ENCODE results near the gene DNM3. TPM values are rescaled to one million over a fixed set of nuclear protein-coding genes. Genes with fewer than 3 reads are reported as not detected.

Gene DNM3
- total and polyA plus RNA-seq, 2 donors (not counting 1 experiment from before 2014, with no cell fraction given) = 1.0 to 1.3 TPM

- peaks cover 0 to 4% (median 0%) of the 10 kb centered on the region in 3 donors for H3K9me3 ChIP-seq (ENCODE audit: control extremely low read depth in 1 of 3, control insufficient read depth in 2 of 3, insufficient read depth in 1 of 3, low read length in 2 of 3)
- CTCF ChIA-PET = no interaction called here
- no peak overlapping the region for H3K4me2 ChIP-seq (replicated peaks; ENCODE audit: low read depth, low read length, poor library complexity, severe bottlenecking)
- DNase-seq (no peak), ATAC-seq (ENCODE audit: low read depth) (no peak)
- 98% methylated on average over 13 of the region's 13 CpGs for WGBS (ENCODE audit: insufficient coverage)
- no peaks in the 10 kb centered on the region for H3K27me3 ChIP-seq (replicated peaks in 1 of 4; ENCODE audit: control extremely low read depth in 1 of 4, control insufficient read depth in 3 of 4, insufficient read depth in 4 of 4, low read length in 3 of 4)
- H2AFZ ChIP-seq (ENCODE audit: insufficient read depth, low read depth, low read length, poor library complexity, severe bottlenecking) = no peak overlapping the region
- no peaks in the 10 kb centered on the region for H3K4me1 ChIP-seq (ENCODE audit: control insufficient read depth in 2 of 2, insufficient read depth in 2 of 2, low read length in 2 of 2)
- peaks cover 4% of the 10 kb centered on the region for H3K4me1 Mint-ChIP-seq
- no peak for TF ChIP-seq EZH2 (IDR thresholded peaks at IDR 0.05; ENCODE audit: borderline replicate concordance, insufficient read depth, low read depth, low read length, poor library complexity, severe bottlenecking)
- TF ChIP-seq, protein P1, sequence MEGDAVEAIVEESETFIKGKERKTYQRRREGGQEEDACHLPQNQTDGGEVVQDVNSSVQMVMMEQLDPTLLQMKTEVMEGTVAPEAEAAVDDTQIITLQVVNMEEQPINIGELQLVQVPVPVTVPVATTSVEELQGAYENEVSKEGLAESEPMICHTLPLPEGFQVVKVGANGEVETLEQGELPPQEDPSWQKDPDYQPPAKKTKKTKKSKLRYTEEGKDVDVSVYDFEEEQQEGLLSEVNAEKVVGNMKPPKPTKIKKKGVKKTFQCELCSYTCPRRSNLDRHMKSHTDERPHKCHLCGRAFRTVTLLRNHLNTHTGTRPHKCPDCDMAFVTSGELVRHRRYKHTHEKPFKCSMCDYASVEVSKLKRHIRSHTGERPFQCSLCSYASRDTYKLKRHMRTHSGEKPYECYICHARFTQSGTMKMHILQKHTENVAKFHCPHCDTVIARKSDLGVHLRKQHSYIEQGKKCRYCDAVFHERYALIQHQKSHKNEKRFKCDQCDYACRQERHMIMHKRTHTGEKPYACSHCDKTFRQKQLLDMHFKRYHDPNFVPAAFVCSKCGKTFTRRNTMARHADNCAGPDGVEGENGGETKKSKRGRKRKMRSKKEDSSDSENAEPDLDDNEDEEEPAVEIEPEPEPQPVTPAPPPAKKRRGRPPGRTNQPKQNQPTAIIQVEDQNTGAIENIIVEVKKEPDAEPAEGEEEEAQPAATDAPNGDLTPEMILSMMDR (IDR thresholded peaks at IDR 0.05) = no peak
- intact Hi-C loops (cut with micrococcal nuclease) = no loop called here
- POLR2A ChIA-PET = no interaction called here
- no peak overlapping the region for H3K27ac ChIP-seq (ENCODE audit: low read length in 2 of 2)
- no peak overlapping the region for H3K9ac ChIP-seq (ENCODE audit: low read length)
- no peak overlapping the region for H3K4me3 ChIP-seq (ENCODE audit: control extremely low read depth in 1 of 5, extremely low read depth in 1 of 5, insufficient read depth in 1 of 5, low read depth in 2 of 5, low read length in 4 of 5)
- no peaks in the 10 kb centered on the region for H4K20me1 ChIP-seq (ENCODE audit: control insufficient read depth, insufficient read depth, low read length, poor library complexity, severe bottlenecking)
- no peaks in the 10 kb centered on the region for H3K36me3 ChIP-seq (replicated peaks in 1 of 2; ENCODE audit: control extremely low read depth in 1 of 2, control insufficient read depth in 1 of 2, extremely low read depth in 1 of 2, insufficient read depth in 2 of 2, low read length in 1 of 2)
- no peaks in the 10 kb centered on the region for H3K27me3 Mint-ChIP-seq
- H3K79me2 ChIP-seq (ENCODE audit: control insufficient read depth, insufficient read depth, low read length) = no peaks in the 10 kb centered on the region
- no peaks in the 10 kb centered on the region for H3K9me3 Mint-ChIP-seq (ENCODE audit: insufficient read depth)
- no peak overlapping the region for H3K4me3 Mint-ChIP-seq
- H3K27ac Mint-ChIP-seq = no peak overlapping the region
Observed at GRCh38 chr1:172144445-172145061, 303.3 kb downstream of the DNM3 start.

DNA sequence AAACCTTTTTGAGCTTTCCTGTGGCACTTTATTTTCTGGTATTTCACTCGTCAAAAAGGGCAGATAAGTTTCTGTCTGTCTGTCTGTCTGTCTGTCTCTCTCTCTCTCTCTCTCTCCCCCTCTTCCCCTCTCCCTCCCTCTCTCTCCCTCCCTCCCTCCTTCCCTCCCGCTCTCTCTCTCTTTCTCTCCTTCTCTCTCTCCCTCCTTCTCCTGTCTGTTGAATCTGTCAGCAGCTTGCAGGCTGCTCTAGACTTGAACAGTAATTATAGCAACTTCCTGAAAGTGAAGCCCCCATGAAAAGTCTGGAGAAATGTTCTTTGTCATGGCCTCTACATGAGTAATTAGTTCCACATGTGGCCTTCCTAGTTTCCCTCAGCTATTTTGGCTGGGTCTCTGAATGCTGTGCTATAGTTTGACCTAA is 303.9 kb downstream of the DNM3 start:
- Mint-ChIP-seq H3K27me3 (no peaks in the 10 kb centered on the region), H3K9me3 (ENCODE audit: insufficient read depth) (no peaks in the 10 kb centered on the region), H3K27ac (no peak overlapping the region), H3K4me1 (peaks cover 4% of the 10 kb centered on the region), H3K4me3 (no peak overlapping the region)
- Histone ChIP-seq H2AFZ (ENCODE audit: insufficient read depth, low read depth, low read length, poor library complexity, severe bottlenecking) (peak overlapping the region; percentile 27), H3K27me3 (replicated peaks in 1 of 4; ENCODE audit: control extremely low read depth in 1 of 4, control insufficient read depth in 3 of 4, insufficient read depth in 4 of 4, low read length in 3 of 4) (no peaks in the 10 kb centered on the region), H3K79me2 (ENCODE audit: control insufficient read depth, insufficient read depth, low read length) (no peaks in the 10 kb centered on the region), H3K27ac (ENCODE audit: low read length in 2 of 2) (no peak overlapping the region), H4K20me1 (ENCODE audit: control insufficient read depth, insufficient read depth, low read length, poor library complexity, severe bottlenecking) (no peaks in the 10 kb centered on the region), H3K4me2 (replicated peaks; ENCODE audit: low read depth, low read length, poor library complexity, severe bottlenecking) (no peak overlapping the region), H3K36me3 (replicated peaks in 1 of 2; ENCODE audit: control extremely low read depth in 1 of 2, control insufficient read depth in 1 of 2, extremely low read depth in 1 of 2, insufficient read depth in 2 of 2, low read length in 1 of 2) (no peaks in the 10 kb centered on the region), H3K9ac (ENCODE audit: low read length) (no peak overlapping the region), H3K4me3 (ENCODE audit: control extremely low read depth in 1 of 5, extremely low read depth in 1 of 5, insufficient read depth in 1 of 5, low read depth in 2 of 5, low read length in 4 of 5) (no peak overlapping the region), H3K9me3 (ENCODE audit: control extremely low read depth in 1 of 3, control insufficient read depth in 2 of 3, insufficient read depth in 1 of 3, low read length in 2 of 3) (peaks cover 0 to 4% (median 0%) of the 10 kb centered on the region in 3 donors), H3K4me1 (ENCODE audit: control insufficient read depth in 2 of 2, insufficient read depth in 2 of 2, low read length in 2 of 2) (no peaks in the 10 kb centered on the region)
- ChIA-PET CTCF (no interaction called here), POLR2A (no interaction called here)
- intact Hi-C loops (cut with micrococcal nuclease) = no loop called here
- WGBS (ENCODE audit: insufficient coverage) = 80% methylated on average over 1 of the region's 2 CpGs
- TF ChIP-seq, protein P1 (IDR thresholded peaks at IDR 0.05) = no peak
- no peak for TF ChIP-seq EZH2 (IDR thresholded peaks at IDR 0.05; ENCODE audit: borderline replicate concordance, insufficient read depth, low read depth, low read length, poor library complexity, severe bottlenecking)
- ATAC-seq (ENCODE audit: low read depth) (no peak), DNase-seq (no peak)
